ENCODE results near the gene SPESP1.

GRCh38 chr15:68983961-68984481, 53.7 kb downstream of the SPESP1 start:
- TF ChIP-seq CTCF (IDR thresholded peaks at IDR 0.05) (no peak), POLR2A (IDR thresholded peaks at IDR 0.05) (no peak)

Data from esophagus squamous epithelium (tissue), 4 donors.